ENCODE data around the gene GMDS. TPM values are rescaled to one million over a fixed set of nuclear protein-coding genes. Genes with fewer than 3 reads are reported as not detected.

Gene GMDS
- total RNA-seq, 1 donor from 2014 or later, result 7.8 TPM

DNA sequence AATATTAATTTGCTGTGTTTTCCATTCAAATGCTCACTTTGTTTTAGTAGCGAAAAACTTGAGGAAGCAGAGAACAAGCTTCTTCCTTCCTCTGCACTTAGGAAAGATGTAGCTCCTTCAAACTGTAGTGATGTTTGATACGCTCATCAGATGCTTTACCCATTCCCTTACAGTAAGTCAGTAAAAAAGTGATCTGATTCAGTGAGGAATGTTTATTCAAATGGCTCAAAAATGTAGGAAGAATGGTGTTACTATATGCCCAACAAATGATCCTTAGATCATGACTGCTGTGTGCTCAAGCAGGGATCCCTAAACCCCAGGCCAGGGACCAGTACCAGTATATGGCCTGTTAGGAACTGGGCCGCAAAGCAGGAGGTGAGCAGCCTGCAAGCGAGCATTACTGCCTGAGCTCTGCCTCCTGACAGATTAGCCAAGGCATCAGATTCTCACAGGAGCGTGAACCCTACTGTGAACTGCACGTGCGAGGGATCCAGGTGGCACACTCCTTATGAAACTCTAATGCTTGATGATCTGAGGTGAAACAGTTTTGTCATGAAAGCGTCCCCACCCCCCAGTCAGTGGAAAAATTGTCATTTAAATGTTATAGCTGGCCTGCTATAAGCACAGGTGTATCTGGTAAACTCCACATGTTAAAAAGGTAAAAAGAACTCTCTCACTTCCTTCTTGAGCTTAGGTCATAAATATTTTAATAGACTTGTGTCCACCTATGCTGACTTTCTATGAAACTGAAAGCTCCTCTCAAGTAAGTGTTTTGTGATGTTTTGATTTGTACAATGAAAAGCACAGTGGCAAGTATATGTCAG is 448.5 kb downstream of the GMDS start:
- Histone ChIP-seq H3K36me3 (ENCODE audit: control insufficient read depth in 3 of 3, insufficient read depth in 3 of 3, low read length in 3 of 3) (no peaks in the 10 kb centered on the region), H3K9me3 (ENCODE audit: control insufficient read depth in 3 of 3, low read length in 3 of 3) (no peaks in the 10 kb centered on the region), H3K27me3 (ENCODE audit: control insufficient read depth in 3 of 3, insufficient read depth in 3 of 3, low read length in 3 of 3) (no peaks in the 10 kb centered on the region), H3K4me1 (ENCODE audit: control insufficient read depth in 3 of 3, insufficient read depth in 3 of 3, low read length in 3 of 3) (peaks cover 0 to 4% (median 3%) of the 10 kb centered on the region in 3 donors), H3K4me3 (ENCODE audit: low read length in 3 of 3) (no peak overlapping the region), H3K9ac (ENCODE audit: low read depth in 1 of 3, low read length in 3 of 3) (no peak overlapping the region), H3K27ac (ENCODE audit: low read depth, low read length) (no peak overlapping the region)

DNA sequence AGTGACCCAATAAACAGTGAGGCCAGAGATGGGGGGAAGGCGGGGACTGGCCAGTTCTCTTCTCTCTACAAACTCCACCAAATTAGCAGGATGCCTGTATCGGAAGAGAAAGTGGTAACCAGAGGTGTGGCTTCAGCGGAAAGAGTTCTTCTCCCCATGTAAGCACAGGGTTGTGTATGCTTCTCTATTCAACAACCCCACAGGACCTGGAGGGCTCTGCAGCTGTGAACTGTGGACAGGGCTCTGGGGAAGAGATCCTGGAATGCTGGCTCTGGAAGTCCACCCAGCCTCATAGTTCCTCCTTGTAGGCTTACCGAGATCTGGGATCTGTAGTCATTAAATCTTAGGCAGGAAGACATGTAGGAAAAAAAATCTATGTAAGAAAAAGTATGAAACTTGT is 449.5 kb downstream of the GMDS start:
- H3K27me3 ChIP-seq (ENCODE audit: control insufficient read depth in 3 of 3, insufficient read depth in 3 of 3, low read length in 3 of 3), result no peaks in the 10 kb centered on the region
- H3K9me3 ChIP-seq (ENCODE audit: control insufficient read depth in 3 of 3, low read length in 3 of 3), result no peaks in the 10 kb centered on the region
- H3K36me3 ChIP-seq (ENCODE audit: control insufficient read depth in 3 of 3, insufficient read depth in 3 of 3, low read length in 3 of 3), result no peaks in the 10 kb centered on the region
- H3K4me1 ChIP-seq (ENCODE audit: control insufficient read depth in 3 of 3, insufficient read depth in 3 of 3, low read length in 3 of 3), result peaks cover 0 to 4% (median 3%) of the 10 kb centered on the region in 3 donors
- no peak overlapping the region for H3K4me3 ChIP-seq (ENCODE audit: low read length in 3 of 3)
- no peak overlapping the region for H3K27ac ChIP-seq (ENCODE audit: low read depth, low read length)
- no peak overlapping the region for H3K9ac ChIP-seq (ENCODE audit: low read depth in 1 of 3, low read length in 3 of 3)

DNA sequence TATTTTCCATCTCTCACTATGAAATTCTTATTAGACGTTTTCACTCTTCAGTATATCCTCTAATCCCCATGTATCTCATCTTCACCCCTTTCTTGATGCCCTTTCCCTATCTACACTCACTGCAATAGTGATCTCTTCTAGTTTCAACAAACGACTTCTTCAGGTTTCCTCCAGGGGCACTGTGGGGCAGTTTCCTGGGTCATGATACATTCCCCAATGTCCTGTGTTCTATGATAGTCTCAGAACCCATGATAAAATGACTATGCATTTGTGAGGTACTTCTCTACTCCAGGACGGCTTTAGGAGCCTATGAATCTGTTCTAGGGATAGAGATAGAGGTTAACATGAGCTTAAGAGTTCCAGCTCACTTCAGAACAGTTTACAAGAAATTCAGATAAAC is 452.4 kb downstream of the GMDS start:
- Histone ChIP-seq H3K9me3 (ENCODE audit: control insufficient read depth in 3 of 3, low read length in 3 of 3) (no peaks in the 10 kb centered on the region), H3K27ac (ENCODE audit: low read depth, low read length) (no peak overlapping the region), H3K4me1 (ENCODE audit: control insufficient read depth in 3 of 3, insufficient read depth in 3 of 3, low read length in 3 of 3) (peaks cover 0 to 4% (median 0%) of the 10 kb centered on the region in 3 donors), H3K36me3 (ENCODE audit: control insufficient read depth in 3 of 3, insufficient read depth in 3 of 3, low read length in 3 of 3) (no peaks in the 10 kb centered on the region), H3K27me3 (ENCODE audit: control insufficient read depth in 3 of 3, insufficient read depth in 3 of 3, low read length in 3 of 3) (no peaks in the 10 kb centered on the region), H3K9ac (ENCODE audit: low read depth in 1 of 3, low read length in 3 of 3) (no peak overlapping the region), H3K4me3 (ENCODE audit: low read length in 3 of 3) (no peak overlapping the region)

DNA sequence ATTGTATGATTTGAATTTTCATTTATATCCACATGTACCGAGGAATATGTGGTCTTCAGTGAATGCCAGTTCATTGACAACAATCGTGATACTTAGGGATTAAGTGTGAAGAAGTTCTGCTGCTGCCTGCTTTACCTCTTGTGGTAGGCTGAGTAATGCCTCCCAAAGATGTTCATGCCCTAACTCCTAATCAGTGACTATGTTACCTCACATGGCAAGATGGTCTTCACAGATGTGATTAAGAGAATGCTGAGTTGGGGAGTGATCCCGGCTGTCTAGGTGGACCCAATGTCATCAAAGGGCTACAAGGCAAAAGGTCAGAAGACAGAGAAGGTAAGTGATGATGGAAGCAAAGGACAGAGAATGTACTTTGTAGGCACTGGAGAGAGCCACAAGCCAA is 454.7 kb downstream of the GMDS start:
- no peak overlapping the region for H3K4me3 ChIP-seq (ENCODE audit: low read length in 3 of 3)
- no peak overlapping the region for H3K9ac ChIP-seq (ENCODE audit: low read depth in 1 of 3, low read length in 3 of 3)
- no peaks in the 10 kb centered on the region for H3K36me3 ChIP-seq (ENCODE audit: control insufficient read depth in 3 of 3, insufficient read depth in 3 of 3, low read length in 3 of 3)
- H3K9me3 ChIP-seq (ENCODE audit: control insufficient read depth in 3 of 3, low read length in 3 of 3), result no peaks in the 10 kb centered on the region
- H3K4me1 ChIP-seq (ENCODE audit: control insufficient read depth in 3 of 3, insufficient read depth in 3 of 3, low read length in 3 of 3), result no peaks in the 10 kb centered on the region
- H3K27ac ChIP-seq (ENCODE audit: low read depth, low read length), result no peak overlapping the region
- no peaks in the 10 kb centered on the region for H3K27me3 ChIP-seq (ENCODE audit: control insufficient read depth in 3 of 3, insufficient read depth in 3 of 3, low read length in 3 of 3)

DNA sequence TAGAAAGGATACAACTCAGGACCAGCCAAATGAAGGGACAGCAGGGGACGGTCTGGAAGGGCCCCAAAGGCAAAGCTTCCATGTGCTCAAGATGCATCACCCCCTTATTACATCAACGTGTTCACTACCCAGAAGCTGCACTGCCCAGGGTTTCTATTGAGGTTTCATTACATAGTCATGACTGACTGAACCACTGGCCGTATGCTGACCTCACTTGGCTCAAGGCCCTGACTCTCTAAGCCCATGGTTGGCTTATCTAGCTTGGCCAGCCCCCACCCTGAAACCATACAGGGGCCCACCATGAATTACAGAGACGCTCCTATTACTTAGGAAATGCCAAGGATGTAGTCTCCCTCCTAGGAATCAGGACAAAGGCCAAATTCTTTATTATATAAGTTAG is 456.3 kb downstream of the GMDS start:
- Histone ChIP-seq H3K27me3 (ENCODE audit: control insufficient read depth in 3 of 3, insufficient read depth in 3 of 3, low read length in 3 of 3) (no peaks in the 10 kb centered on the region), H3K27ac (ENCODE audit: low read depth, low read length) (no peak overlapping the region)

DNA sequence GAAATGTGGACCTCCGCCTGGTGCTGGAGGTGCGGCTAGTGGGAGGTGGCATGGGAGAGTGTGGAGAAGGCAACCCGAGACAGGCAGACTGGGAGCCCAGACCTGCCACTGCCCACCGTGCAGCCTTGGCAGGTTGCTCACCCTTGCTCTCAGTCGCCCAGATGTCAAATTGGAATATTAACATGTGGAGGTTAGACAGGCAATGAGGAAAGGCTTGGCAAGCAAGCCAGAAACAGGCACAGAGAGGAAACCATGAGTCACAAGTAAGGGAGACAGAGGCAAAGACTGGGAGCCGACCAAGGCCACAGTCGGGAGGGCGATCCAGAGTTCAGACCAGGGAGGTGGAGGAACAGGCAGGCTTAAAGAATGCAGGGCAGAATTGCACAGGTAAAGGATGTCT is 457.5 kb downstream of the GMDS start:
- no peak overlapping the region for H3K9ac ChIP-seq (ENCODE audit: low read depth in 1 of 3, low read length in 3 of 3)
- H3K36me3 ChIP-seq (ENCODE audit: control insufficient read depth in 3 of 3, insufficient read depth in 3 of 3, low read length in 3 of 3), result no peaks in the 10 kb centered on the region
- H3K27me3 ChIP-seq (ENCODE audit: control insufficient read depth in 3 of 3, insufficient read depth in 3 of 3, low read length in 3 of 3), result no peaks in the 10 kb centered on the region
- H3K27ac ChIP-seq (ENCODE audit: low read depth, low read length), result no peak overlapping the region
- H3K4me3 ChIP-seq (ENCODE audit: low read length in 3 of 3), result no peak overlapping the region
- no peaks in the 10 kb centered on the region for H3K9me3 ChIP-seq (ENCODE audit: control insufficient read depth in 3 of 3, low read length in 3 of 3)
- no peaks in the 10 kb centered on the region for H3K4me1 ChIP-seq (ENCODE audit: control insufficient read depth in 3 of 3, insufficient read depth in 3 of 3, low read length in 3 of 3)

More for the DNA sequence above, 456.3 kb downstream of the GMDS start:
- Histone ChIP-seq H3K4me3 (ENCODE audit: low read length in 3 of 3) (no peak overlapping the region), H3K36me3 (ENCODE audit: control insufficient read depth in 3 of 3, insufficient read depth in 3 of 3, low read length in 3 of 3) (no peaks in the 10 kb centered on the region), H3K4me1 (ENCODE audit: control insufficient read depth in 3 of 3, insufficient read depth in 3 of 3, low read length in 3 of 3) (no peaks in the 10 kb centered on the region), H3K9ac (ENCODE audit: low read depth in 1 of 3, low read length in 3 of 3) (no peak overlapping the region), H3K9me3 (ENCODE audit: control insufficient read depth in 3 of 3, low read length in 3 of 3) (no peaks in the 10 kb centered on the region)

DNA sequence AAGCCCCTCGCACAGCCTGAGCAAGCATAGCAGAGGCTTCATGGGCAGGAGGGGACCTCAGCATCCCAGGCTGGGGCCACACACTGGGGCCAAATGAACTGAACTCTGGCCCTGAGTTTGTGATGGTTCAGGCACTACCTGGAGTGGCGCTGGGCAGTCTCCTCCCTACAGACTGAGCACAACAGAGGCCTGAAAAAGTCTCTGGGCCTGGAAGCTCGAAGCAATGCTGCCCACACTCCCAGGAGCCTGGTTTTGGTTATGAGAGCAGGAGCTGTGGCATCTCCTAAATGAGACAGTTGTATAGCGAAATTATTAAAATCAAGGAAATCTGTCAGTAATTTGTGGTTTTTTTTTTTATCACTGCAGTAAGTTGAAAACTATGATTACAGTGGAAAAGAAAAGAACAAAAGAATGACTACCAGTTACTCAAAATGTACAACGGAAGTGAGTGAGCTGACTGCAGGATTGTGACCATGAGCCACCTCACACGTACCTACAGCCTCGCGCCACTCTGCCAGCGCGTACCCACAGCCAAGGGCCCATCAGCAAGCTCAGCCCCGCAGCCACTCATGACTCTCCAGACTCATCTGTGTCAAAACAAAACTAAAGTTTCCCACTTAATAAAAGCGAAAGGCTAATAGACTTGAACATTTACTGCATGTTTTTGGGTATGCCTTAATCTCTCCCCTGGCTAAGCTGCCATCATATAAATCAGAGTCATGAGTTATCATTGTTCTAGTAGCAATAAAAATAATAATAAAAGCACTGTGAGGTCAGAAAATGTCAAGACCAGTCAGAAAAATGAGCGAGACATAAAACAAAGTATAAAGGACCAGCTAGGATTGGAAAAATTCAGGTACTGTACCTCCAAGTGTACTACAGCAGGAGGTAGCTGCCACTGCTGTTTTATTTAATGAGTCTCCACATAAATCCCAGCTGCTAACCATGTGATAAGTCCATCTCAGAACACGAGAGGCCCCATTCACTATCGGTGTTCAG is 458.7 kb downstream of the GMDS start:
- no peak overlapping the region for H3K4me3 ChIP-seq (ENCODE audit: low read length in 3 of 3)

DNA sequence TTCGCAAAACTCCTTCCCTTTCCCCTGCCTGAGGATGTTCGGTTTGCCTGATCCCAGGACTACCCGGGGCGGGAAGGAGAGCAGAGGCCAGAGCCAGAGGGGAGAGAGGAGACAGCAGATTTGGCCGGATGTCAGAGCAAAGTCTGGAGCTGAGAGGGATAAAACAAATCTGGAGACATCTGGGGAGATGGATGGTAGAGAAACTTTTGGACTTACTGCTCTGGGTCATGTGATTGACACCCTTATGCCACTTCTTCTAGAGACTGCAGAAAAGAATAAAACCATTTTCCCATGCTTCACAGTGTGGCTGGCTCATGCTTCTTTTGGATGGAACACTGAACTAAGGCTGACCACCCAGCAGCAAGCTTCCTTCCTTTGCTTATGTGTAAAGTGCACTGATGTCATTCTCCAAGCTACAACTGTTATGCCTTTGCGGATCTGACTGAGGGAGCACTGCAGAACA is 461.0 kb downstream of the GMDS start:
- no peak overlapping the region for H3K9ac ChIP-seq (ENCODE audit: low read depth in 1 of 3, low read length in 3 of 3)
- no peak overlapping the region for H3K27ac ChIP-seq (ENCODE audit: low read depth, low read length)
- H3K4me3 ChIP-seq (ENCODE audit: low read length in 3 of 3), result no peak overlapping the region
- H3K27me3 ChIP-seq (ENCODE audit: control insufficient read depth in 3 of 3, insufficient read depth in 3 of 3, low read length in 3 of 3), result no peaks in the 10 kb centered on the region
- no peaks in the 10 kb centered on the region for H3K36me3 ChIP-seq (ENCODE audit: control insufficient read depth in 3 of 3, insufficient read depth in 3 of 3, low read length in 3 of 3)
- no peaks in the 10 kb centered on the region for H3K4me1 ChIP-seq (ENCODE audit: control insufficient read depth in 3 of 3, insufficient read depth in 3 of 3, low read length in 3 of 3)
- H3K9me3 ChIP-seq (ENCODE audit: control insufficient read depth in 3 of 3, low read length in 3 of 3), result no peaks in the 10 kb centered on the region

More for the DNA sequence above, 458.7 kb downstream of the GMDS start:
- Histone ChIP-seq H3K9ac (ENCODE audit: low read depth in 1 of 3, low read length in 3 of 3) (no peak overlapping the region), H3K36me3 (ENCODE audit: control insufficient read depth in 3 of 3, insufficient read depth in 3 of 3, low read length in 3 of 3) (no peaks in the 10 kb centered on the region), H3K27me3 (ENCODE audit: control insufficient read depth in 3 of 3, insufficient read depth in 3 of 3, low read length in 3 of 3) (no peaks in the 10 kb centered on the region), H3K9me3 (ENCODE audit: control insufficient read depth in 3 of 3, low read length in 3 of 3) (no peaks in the 10 kb centered on the region), H3K27ac (ENCODE audit: low read depth, low read length) (no peak overlapping the region), H3K4me1 (ENCODE audit: control insufficient read depth in 3 of 3, insufficient read depth in 3 of 3, low read length in 3 of 3) (no peaks in the 10 kb centered on the region)

DNA sequence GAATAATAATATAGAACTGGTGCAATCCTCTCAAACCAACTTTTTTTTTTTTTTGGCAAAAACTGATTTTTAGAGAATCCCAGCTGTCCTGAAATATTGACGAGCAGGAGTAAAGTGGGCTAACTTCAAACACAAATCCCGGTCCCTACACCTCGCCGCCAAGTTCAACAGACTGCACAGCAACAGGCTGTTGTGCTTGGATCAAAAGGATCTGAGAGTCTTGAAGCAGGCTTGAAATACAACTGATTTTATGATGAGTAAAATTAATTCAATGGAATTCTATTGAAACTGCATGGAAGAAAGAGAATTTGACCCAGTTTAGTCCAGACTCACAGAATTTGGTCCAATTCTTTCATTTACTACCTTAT is 463.6 kb downstream of the GMDS start:
- H3K27ac ChIP-seq (ENCODE audit: low read depth, low read length), result no peak overlapping the region
- no peaks in the 10 kb centered on the region for H3K4me1 ChIP-seq (ENCODE audit: control insufficient read depth in 3 of 3, insufficient read depth in 3 of 3, low read length in 3 of 3)
- H3K4me3 ChIP-seq (ENCODE audit: low read length in 3 of 3), result no peak overlapping the region
- no peaks in the 10 kb centered on the region for H3K36me3 ChIP-seq (ENCODE audit: control insufficient read depth in 3 of 3, insufficient read depth in 3 of 3, low read length in 3 of 3)
- H3K9ac ChIP-seq (ENCODE audit: low read depth in 1 of 3, low read length in 3 of 3), result no peak overlapping the region
- no peaks in the 10 kb centered on the region for H3K9me3 ChIP-seq (ENCODE audit: control insufficient read depth in 3 of 3, low read length in 3 of 3)
- no peaks in the 10 kb centered on the region for H3K27me3 ChIP-seq (ENCODE audit: control insufficient read depth in 3 of 3, insufficient read depth in 3 of 3, low read length in 3 of 3)

All from skeletal muscle tissue (tissue), 4 donors.